Transverse colon (tissue), 4 donors: ENCODE results near the gene CDCA8.
"Not testable (repeated sequence)": the region's sequence is repeated elsewhere in the genome, so short reads cannot be mapped to it uniquely, and the experiment has no call there.

Source experiments
- POLR2A ChIP-seq: fragments of 450-650 bp; IDR thresholded peaks from one replicate; pipeline ENCODE4 v1.6.1; 2016; ENCODE audit warnings: antibody characterized with exemption, mild to moderate bottlenecking, moderate library complexity
- POLR2AphosphoS5 ChIP-seq, 3 donors: sonication (generic); formaldehyde crosslinking; IDR thresholded peaks; one replicate each; pipeline ENCODE4 v1.6.1; 2016; ENCODE audit warnings: antibody characterized with exemption in 3 of 3
- TF ChIP-seq, protein P1 (sequence below), 5 experiments: fragments of 200-600 bp in 3 of 5; fragments of 450-650 bp in 2 of 5; sonication (generic) in 3 of 5; IDR thresholded peaks; 1 replicate in 2 of 5; 2 replicates in 3 of 5; pipeline ENCODE4 v1.5.1; 2016 to 2017; ENCODE audit warnings: antibody characterized with exemption in 5 of 5, inconsistent platforms in 3 of 5, mild to moderate bottlenecking in 2 of 5, moderate library complexity in 1 of 5

GRCh38 chr1:37737975-37738374 is 45.7 kb downstream of the CDCA8 start:
- not testable (repeated sequence) for TF ChIP-seq POLR2A; POLR2AphosphoS5 (IDR thresholded peaks at IDR 0.05)
- TF ChIP-seq, protein P1, sequence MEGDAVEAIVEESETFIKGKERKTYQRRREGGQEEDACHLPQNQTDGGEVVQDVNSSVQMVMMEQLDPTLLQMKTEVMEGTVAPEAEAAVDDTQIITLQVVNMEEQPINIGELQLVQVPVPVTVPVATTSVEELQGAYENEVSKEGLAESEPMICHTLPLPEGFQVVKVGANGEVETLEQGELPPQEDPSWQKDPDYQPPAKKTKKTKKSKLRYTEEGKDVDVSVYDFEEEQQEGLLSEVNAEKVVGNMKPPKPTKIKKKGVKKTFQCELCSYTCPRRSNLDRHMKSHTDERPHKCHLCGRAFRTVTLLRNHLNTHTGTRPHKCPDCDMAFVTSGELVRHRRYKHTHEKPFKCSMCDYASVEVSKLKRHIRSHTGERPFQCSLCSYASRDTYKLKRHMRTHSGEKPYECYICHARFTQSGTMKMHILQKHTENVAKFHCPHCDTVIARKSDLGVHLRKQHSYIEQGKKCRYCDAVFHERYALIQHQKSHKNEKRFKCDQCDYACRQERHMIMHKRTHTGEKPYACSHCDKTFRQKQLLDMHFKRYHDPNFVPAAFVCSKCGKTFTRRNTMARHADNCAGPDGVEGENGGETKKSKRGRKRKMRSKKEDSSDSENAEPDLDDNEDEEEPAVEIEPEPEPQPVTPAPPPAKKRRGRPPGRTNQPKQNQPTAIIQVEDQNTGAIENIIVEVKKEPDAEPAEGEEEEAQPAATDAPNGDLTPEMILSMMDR (IDR thresholded peaks at IDR 0.05) = not testable (repeated sequence)
